ENCODE data around the gene PMEPA1. TPM values are rescaled to one million over a fixed set of nuclear protein-coding genes. Genes with fewer than 3 reads are reported as not detected.
A peak's percentile ranks its signal among the peaks of the same experiment; 100 is the strongest.

PMEPA1 gene
- total RNA-seq, 2 experiments from 2014 or later: 1.4 to 3.7 TPM

GRCh38 chr20:57703013-57703412 lies 6.8 kb downstream of the PMEPA1 start:
- POLR2A ChIA-PET: interaction anchor here (0.8 to 3.1 kb wide), 4 partner anchors 11 to 23 kb away, joined by 3 to 11 read pairs (median 6); no protein-coding TSS in a partner anchor
- Histone ChIP-seq H4K20me1 (ENCODE audit: insufficient read depth, low read length) (peaks cover 24% of the 10 kb centered on the region), H3K4me1 (ENCODE audit: insufficient read depth, low read length, poor library complexity, severe bottlenecking) (peaks cover 99% of the 10 kb centered on the region), H2AFZ (ENCODE audit: low read length) (no peak overlapping the region), H3K36me3 (ENCODE audit: insufficient read depth, low read length) (no peaks in the 10 kb centered on the region), H3K9me3 (ENCODE audit: low read length) (no peaks in the 10 kb centered on the region), H3K4me2 (ENCODE audit: low read length) (peak overlapping the region; percentile 79), H3K27ac (ENCODE audit: low read depth, low read length, poor library complexity, severe bottlenecking) (peak overlapping the region; percentile 52), H3K79me2 (ENCODE audit: insufficient read depth, low read depth, low read length) (peaks cover 51% of the 10 kb centered on the region; the same call in 1 of the 2 replicates), H3K9me2 (ENCODE audit: insufficient read depth, low read length) (no peaks in the 10 kb centered on the region), H3K4me3 (ENCODE audit: low read depth, low read length, poor library complexity, severe bottlenecking) (peak overlapping the region; percentile 54)
- TF ChIP-seq EZH2phosphoT487 (IDR thresholded peaks at IDR 0.05; ENCODE audit: borderline replicate concordance, low read depth, low read length) (no peak), CTCF (conservative IDR thresholded peaks at IDR 0.05; ENCODE audit: low read length) (no peak)
- CTCF ChIA-PET (ENCODE audit: unreplicated experiment): no interaction called here
- DNase-seq (ENCODE audit: low spot score): peak; percentile 80
- intact Hi-C loops (cut with micrococcal nuclease; ENCODE audit: unreplicated experiment): loop anchor here (1.0 kb wide), 1 partner anchor 23 kb away; no protein-coding TSS in a partner anchor
- BruUV-seq (replicated peaks): no TSS peak

DNA sequence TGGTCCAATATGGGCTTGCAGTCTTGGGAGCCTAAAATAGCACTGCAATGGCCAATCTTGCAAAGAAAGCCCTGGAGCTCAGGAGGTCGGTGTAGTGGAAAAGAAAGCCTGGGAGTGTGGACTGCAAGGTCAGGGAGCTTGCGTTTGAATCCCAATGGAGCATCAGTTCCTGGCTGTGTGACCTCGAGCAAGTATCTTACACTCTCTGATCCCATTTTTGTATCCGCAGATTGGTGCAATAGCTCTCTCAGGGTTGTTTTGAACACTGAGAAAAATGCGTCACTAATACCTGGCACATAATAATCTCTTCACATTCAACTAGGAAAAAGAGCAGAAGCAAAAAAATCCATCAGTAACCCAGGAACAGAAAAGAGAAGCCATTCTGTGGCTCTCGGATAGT lies 7.3 kb downstream of the PMEPA1 start:
- peaks cover 94% of the 10 kb centered on the region for H3K4me1 ChIP-seq (ENCODE audit: insufficient read depth, low read length, poor library complexity, severe bottlenecking)
- H4K20me1 ChIP-seq (ENCODE audit: insufficient read depth, low read length): peaks cover 24% of the 10 kb centered on the region

More for the DNA sequence above, 7.3 kb downstream of the PMEPA1 start:
- no peaks in the 10 kb centered on the region for H3K9me2 ChIP-seq (ENCODE audit: insufficient read depth, low read length)
- peak overlapping the region; percentile 79 for H3K4me2 ChIP-seq (ENCODE audit: low read length)
- no peak for DNase-seq (ENCODE audit: low spot score)
- H3K4me3 ChIP-seq (ENCODE audit: low read depth, low read length, poor library complexity, severe bottlenecking): peak overlapping the region; percentile 54
- no peaks in the 10 kb centered on the region for H3K36me3 ChIP-seq (ENCODE audit: insufficient read depth, low read length)
- H3K27ac ChIP-seq (ENCODE audit: low read depth, low read length, poor library complexity, severe bottlenecking): peak overlapping the region; percentile 52
- no TSS peak for BruUV-seq (replicated peaks)
- intact Hi-C loops (cut with micrococcal nuclease; ENCODE audit: unreplicated experiment): no loop called here
- no peak for TF ChIP-seq EZH2phosphoT487 (IDR thresholded peaks at IDR 0.05; ENCODE audit: borderline replicate concordance, low read depth, low read length)
- no peak for TF ChIP-seq CTCF (conservative IDR thresholded peaks at IDR 0.05; ENCODE audit: low read length)
- ChIA-PET POLR2A (interaction anchor here (0.8 to 3.1 kb wide), 4 partner anchors 11 to 23 kb away, joined by 3 to 11 read pairs (median 6); no protein-coding TSS in a partner anchor), CTCF (ENCODE audit: unreplicated experiment) (no interaction called here)
- no peaks in the 10 kb centered on the region for H3K9me3 ChIP-seq (ENCODE audit: low read length)
- peaks cover 52% of the 10 kb centered on the region; the same call in 1 of the 2 replicates for H3K79me2 ChIP-seq (ENCODE audit: insufficient read depth, low read depth, low read length)
- no peak overlapping the region for H2AFZ ChIP-seq (ENCODE audit: low read length)

All from OCI-LY7 (cell line).